ENCODE measurements around the gene ATRN.

Gene ATRN

GRCh38 chr20:3679749-3680700 lies 209.2 kb downstream of the ATRN start:
- DNase-seq, result no peak

- no peak for DNase-seq
Observed at GRCh38 chr20:3680701-3681351, 210.0 kb downstream of the ATRN start.

GRCh38 chr20:3681352-3681930 lies 210.6 kb downstream of the ATRN start:
- DNase-seq, result no peak

- DNase-seq, result no peak
Observed at GRCh38 chr20:3681931-3682781, 211.3 kb downstream of the ATRN start, which contains the start of gene ADAM33. ADAM33 (minus strand) TSS chr20:3682010; CDS start chr20:3682004, 6 bp downstream.

GRCh38 chr20:3685341-3685740 lies 214.5 kb downstream of the ATRN start:
- DNase-seq, result no peak

- no peak for DNase-seq
Observed at GRCh38 chr20:3686421-3686820, 215.6 kb downstream of the ATRN start.

GRCh38 chr20:3686867-3687321 lies 216.1 kb downstream of the ATRN start:
- DNase-seq, result no peak

- no peak for DNase-seq
Observed at GRCh38 chr20:3687655-3688054, 216.8 kb downstream of the ATRN start.

GRCh38 chr20:3689978-3690377 lies 219.2 kb downstream of the ATRN start:
- no peak for DNase-seq

- DNase-seq, result no peak
Observed at GRCh38 chr20:3690413-3690812, 219.6 kb downstream of the ATRN start.

- no peak for DNase-seq
Observed at GRCh38 chr20:3691306-3691705, 220.5 kb downstream of the ATRN start.

- DNase-seq, result no peak
Observed at GRCh38 chr20:3691897-3692296, 221.1 kb downstream of the ATRN start.

- no peak for DNase-seq
Observed at GRCh38 chr20:3692706-3693294, 222.0 kb downstream of the ATRN start.

- DNase-seq, result no peak
Observed at GRCh38 chr20:3693376-3693775, 222.6 kb downstream of the ATRN start.

GRCh38 chr20:3694864-3695263 lies 224.0 kb downstream of the ATRN start:
- DNase-seq, result no peak

- no peak for DNase-seq
Observed at GRCh38 chr20:3696200-3696599, 225.4 kb downstream of the ATRN start.

- DNase-seq, result no peak
Observed at GRCh38 chr20:3696745-3697587, 226.1 kb downstream of the ATRN start.

- no peak for DNase-seq
Observed at GRCh38 chr20:3697588-3698305, 226.9 kb downstream of the ATRN start.

- no peak for DNase-seq
Observed at GRCh38 chr20:3698591-3699001, 227.8 kb downstream of the ATRN start.

GRCh38 chr20:3699037-3699436 lies 228.2 kb downstream of the ATRN start:
- DNase-seq, result no peak
